HG03571 (cell line): ENCODE results near the gene BRSK1.

Source experiments
- ATAC-seq: cut with Tn5 transposase; IDR thresholded peaks from one replicate; pipeline ENCODE4 v1.9.1; 2021; ENCODE audit not compliant: unreplicated experiment

The BRSK1 gene

DNA sequence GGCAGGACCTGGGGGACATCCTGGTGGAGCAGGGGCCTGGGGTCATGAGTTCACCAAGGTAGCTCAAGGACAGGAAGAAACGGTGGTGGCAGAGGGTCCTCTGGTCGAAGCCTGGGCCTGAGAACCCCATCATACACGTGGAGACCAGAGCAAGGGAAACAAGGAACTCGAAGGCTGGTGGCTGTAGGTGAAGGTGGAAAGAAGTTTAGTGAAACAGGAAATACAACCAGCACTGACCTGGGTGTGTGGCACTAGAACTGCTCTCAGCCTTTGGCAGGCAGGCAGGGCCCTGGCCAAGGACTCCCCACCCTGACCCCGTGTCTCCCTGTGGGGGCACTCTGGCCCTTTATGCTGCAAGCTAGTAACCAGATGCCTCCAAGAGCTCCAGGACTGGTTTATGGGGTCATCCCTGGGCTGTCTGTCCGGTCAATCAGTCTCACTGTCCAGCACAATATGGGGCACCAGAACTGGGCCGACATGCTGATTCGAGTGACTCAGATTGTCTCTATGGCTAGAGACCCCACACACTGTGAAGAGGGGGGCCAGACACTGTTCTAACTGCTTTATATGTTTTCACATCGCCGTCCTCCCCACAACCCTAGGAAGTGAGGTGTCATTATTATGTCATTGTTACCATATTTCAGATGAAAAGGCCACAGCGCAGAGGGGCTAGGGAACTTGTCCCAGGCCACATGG is 67.0 kb downstream of the BRSK1 start:
- ATAC-seq = no peak

DNA sequence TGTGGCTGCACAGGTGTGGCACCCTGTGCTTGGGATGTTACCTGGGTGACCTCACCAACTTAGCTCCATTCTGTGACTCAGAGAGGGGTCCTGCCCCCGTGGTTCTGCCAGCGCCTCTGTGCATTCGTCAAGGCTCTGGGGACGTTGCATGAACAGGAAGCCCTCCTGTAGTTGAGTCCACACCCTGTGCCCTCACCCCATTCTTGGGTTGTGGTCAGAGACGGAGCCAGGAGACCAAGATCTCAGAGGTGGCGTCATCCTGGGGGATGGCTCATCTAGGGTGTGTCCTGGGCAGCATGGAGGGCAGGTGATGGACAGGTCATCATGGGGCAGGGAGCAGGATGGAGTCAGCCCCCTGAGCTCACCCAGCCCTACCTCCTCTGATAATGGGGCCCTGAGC is 68.2 kb downstream of the BRSK1 start:
- ATAC-seq = no peak

DNA sequence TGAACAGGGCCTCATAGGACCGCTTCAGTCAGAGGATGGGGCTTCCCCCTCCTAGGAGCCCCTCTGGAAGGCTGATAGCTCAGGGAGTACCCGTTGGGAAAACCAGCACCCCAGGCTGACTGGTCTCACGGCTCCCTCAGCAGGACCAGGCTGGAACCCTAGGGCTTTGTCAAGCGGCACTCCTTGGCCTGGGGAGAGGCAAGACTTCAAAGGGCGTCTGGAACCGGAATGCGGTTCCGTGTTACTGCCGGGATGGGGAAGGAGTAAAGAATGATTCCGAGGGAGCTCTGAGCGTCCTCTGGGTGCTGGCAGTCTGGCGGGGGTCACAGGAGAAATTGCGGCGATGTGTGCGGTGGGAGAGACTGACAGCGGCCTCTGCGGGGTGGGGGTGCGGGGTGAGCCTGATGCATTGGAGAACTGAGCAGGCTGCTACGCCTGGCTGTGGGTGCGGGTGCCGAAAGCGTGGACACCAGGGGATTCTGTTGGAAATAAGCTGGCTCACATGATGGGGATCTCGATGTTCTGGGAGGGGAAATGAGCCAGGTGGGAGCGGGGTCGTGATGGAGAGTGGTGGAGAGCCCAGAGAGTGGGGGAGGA is 68.8 kb downstream of the BRSK1 start:
- no peak for ATAC-seq

DNA sequence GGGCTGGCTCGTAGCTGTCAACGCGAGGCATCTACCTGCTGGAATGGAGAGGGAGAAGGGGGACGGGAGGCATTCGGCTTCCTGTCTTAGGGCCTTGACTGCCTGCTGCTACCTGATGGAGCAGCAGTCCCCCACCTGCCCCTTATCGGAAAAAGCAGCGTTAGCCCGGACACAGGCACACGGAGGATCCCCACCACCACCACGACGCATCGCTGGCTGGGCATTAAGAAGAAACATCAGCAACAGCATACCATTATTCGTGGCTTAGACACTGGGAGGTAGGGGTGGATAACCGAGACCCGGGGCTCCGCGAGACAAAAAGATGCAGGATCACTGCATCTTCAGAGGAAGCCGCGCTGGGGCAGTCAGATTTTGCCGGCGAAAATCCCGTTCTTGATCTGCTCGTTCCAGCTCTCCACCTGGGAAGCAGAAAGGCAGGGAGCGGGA is 69.6 kb downstream of the BRSK1 start:
- no peak for ATAC-seq

DNA sequence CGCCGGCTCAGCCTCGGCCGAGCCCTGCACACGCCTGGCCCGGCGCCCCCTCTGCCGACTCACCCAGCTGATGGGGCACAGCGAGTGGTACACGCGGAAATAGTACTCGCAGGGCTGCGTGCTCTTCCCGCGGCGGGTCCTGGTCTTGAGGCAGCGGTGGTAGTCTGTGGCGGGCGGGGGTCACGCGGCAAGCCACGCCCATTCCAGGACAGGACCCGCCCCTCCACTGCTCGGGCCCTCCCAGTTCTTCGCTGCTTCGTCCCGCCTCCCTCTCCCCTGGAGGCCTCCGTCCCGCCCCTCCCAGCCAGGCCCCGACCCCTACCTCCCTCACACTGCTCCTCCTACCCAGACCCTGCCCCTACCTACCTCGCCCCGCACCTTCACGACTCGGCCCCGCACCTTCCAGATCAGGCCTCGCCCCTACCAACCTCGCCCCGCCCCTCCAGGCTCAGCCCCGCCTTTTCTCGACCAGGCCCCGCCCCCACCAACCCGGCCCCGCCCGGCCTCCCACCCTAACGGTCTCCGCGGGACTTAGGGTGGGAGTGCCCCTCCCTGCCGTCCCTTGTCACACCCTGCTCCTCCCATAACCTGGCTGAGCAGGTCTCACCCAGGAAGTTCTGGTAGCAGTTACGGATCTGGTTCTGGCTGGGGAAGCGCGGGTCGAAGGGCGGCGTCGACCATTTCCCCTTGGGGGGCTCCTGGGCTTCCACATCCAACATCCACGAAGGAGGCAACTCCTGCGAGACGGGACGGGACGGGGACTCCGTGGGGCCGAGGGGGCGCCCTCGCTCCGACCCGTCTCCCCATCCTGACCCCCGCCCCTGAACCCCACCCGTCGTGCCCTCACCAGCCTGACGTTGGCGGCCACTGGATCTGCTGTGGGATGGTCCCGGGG is 70.3 kb downstream of the BRSK1 start:
- no peak for ATAC-seq

DNA sequence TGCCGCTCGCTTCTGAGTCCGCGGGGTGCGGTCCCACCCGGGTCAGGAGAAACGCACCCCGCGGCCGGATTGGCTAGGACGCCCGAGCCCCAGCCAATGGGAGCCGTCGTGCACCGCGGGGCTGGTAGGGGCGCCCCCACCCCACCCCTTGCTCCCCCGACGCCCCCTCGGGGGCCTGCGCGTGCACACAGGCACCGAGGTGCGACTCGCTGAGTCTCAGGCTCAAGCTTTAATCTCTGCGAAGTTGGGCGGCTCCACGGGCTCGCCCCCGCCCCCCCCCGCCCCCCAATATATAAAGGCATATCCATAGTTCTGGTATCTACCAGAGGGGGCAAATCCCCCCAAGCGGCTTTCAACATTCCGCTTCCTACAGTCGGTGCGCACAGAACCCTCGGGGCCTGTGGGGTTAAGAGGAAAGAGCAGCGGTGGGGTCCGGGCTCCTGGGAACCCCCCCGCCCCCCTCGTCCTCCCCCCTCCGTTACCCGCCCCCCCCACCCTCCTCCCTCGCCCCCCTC is 71.0 kb downstream of the BRSK1 start, which contains the start of gene COX6B2:
COX6B2 (minus strand) TSS at position 22 of the 515 bp plus-strand sequence. CDS start 198 bp downstream, outside the sequence.
- ATAC-seq = no peak

DNA sequence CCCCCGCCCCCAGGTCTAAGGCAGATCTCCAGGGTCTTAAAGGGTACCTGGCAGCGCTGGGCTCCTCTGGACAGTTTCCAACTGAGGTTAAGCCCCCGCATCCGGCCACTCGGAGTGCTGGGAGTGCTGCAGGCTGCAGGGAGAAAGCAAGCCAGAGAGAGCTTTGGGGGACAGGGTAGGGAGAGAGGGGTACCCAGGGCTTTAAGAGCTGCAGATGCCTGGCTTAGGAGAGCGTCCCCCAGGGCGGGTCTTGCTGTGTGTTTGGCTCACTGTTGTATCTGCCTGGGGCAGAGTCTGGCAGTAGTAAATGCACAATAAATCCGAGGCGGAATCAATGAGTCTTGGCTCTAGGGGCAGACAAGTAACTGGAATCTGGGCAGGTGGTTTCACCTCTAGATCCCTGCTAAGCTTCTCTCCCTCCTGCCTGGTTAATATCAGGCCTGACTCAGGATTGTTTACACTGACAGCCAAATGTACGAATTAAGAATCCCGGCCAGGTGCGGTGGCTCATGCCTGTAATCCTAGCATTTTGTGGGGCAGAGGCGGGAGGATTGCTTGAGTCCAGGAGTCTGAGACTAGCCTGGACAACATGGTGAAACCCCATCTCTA is 71.5 kb downstream of the BRSK1 start:
- no peak for ATAC-seq

DNA sequence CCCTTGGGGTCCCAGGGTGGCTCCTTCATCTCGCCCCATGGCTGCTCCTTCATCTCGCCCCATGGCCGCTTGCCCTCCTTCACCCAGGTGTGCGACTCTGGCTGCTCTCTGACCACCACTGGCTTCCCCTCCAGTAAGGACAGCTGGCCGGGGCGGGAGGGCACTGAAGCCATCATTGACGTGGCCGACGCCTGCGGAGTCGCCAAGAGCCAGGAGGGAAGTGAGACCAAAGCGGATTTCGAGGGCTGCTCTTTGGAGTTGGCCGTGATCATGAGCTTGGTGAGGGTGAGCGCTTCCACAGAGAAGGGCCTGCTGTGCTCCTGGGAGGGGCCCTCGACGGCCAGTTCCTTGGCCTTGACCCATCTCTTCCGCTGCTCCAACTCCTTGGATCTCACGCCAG is 74.7 kb downstream of the BRSK1 start:
- ATAC-seq = no peak

DNA sequence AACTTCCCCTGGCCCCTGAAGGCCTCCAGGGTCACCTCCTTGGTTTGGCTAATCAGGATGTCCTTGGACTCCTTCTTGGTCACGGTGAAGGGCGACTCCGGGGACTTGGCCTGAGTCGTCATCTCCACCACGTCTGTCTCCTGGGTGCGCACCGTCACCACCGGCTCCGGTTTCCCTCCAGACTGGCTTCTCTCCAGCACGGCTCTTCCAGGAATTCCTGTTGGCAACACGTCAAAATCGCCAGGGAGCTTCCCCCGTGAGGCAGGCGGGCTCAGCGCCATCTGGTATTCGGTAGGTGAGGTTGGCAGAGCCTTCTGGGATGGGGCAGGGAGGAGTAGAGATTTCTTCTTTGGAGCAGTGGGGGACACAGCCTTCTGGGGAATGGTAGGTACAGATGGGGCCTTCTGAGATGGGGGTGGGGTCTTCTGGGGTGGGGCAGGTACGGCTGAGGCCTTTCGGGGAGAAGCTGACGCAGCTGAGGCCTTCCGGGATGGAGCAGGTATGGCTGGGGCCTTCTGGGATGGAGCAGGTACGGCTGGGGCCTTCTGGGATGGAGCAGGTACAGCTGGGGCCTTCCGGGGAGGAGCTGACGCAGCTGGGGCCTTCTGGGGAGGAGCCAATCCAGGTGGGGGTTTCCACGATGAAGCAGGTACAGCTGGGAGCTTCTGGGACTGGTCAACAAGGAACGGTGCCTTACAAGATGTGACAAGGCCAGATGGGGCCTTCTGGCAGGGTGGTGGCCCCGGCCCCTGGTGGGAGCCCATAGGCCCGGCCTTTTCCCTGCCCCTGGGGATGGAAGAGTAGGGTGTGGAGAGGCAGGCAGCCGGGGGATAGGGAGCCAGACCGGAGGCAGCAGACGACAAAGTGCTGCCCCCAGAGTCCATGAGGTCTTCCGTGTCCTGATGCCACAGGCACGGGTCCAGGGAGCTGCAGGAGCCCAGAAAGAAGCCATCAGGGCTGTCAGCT is 75.4 kb downstream of the BRSK1 start:
- no peak for ATAC-seq

DNA sequence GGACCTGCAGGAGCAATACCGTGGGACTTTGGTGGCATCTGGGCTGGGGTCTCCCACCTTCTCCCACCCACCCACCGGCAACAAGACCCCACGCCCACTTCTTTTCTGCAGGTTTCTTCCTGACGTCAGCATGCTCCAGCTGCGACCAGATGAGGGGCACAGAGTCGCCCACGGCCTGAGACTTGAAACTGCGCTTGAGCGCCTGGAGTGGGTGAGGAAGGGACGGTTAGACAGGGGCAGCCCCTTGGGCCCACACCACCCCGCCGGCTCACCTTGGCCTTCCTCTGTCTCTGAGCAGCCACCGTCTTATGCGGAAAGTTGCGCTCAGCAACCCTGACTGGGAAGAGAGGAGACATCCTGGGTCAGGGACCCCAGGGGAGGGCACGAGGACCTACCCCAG is 77.1 kb downstream of the BRSK1 start:
- no peak for ATAC-seq
